ENCODE measurements around the gene VIM.

VIM gene

GRCh38 chr10:17208476-17208875, 19.6 kb upstream of the VIM start:
- TF ChIP-seq SIN3A (IDR thresholded peaks at IDR 0.05; ENCODE audit: borderline replicate concordance, insufficient read depth, low read length) (no peak), FOXP2 (optimal IDR thresholded peaks at IDR 0.05; ENCODE audit: borderline replicate concordance, extremely low read depth, extremely low read length, insufficient read depth) (no peak), TAF1 (IDR thresholded peaks at IDR 0.05; ENCODE audit: borderline replicate concordance, insufficient read depth, low read length) (no peak), REST (IDR thresholded peaks at IDR 0.05; ENCODE audit: insufficient read depth in 1 of 2, low read depth in 2 of 2, low read length in 2 of 2) (no peak), POLR2AphosphoS5 (IDR thresholded peaks at IDR 0.05; ENCODE audit: low read depth, low read length) (no peak)

DNA sequence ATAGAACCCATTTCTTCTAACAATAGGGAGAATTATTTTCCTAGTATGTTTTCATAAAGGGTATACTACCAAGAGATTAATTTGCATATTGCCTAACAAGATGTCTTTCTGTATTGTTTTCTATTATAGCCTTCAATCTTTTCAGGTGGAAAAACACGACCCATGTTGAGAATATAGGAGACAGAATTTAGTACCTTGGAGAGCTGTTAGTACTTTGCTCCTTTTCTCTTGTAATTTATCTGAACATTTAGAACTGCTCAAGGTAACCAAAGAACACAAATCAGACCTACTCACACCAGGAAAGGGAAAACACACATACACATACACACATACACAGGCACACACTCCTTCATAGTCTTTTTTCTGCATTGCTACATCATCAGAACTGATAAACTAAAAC, 18.7 kb upstream of the VIM start:
- TF ChIP-seq REST (IDR thresholded peaks at IDR 0.05; ENCODE audit: insufficient read depth in 1 of 2, low read depth in 2 of 2, low read length in 2 of 2) (no peak), SIN3A (IDR thresholded peaks at IDR 0.05; ENCODE audit: borderline replicate concordance, insufficient read depth, low read length) (no peak), FOXP2 (optimal IDR thresholded peaks at IDR 0.05; ENCODE audit: borderline replicate concordance, extremely low read depth, extremely low read length, insufficient read depth) (no peak), POLR2AphosphoS5 (IDR thresholded peaks at IDR 0.05; ENCODE audit: low read depth, low read length) (no peak), TAF1 (IDR thresholded peaks at IDR 0.05; ENCODE audit: borderline replicate concordance, insufficient read depth, low read length) (no peak)

DNA sequence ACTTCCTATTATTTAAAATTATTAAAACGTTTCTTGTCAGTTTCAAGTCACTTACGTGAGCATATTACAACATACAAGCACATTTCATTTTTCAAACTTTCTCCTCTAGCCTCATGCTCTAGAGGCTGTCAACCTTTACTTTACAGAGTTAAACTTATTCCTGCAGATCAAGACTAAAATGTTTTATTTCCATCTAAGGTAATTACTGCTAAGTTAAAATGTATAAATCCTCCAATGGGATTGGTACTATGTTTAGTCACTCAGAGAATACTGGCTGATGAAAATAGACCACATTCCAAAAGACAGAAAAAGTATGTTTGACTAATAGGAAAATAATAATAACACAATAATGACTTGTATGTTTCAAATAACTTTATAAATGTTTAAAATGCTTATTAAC, 18.2 kb upstream of the VIM start:
- TF ChIP-seq FOXP2 (optimal IDR thresholded peaks at IDR 0.05; ENCODE audit: borderline replicate concordance, extremely low read depth, extremely low read length, insufficient read depth) (no peak), TAF1 (IDR thresholded peaks at IDR 0.05; ENCODE audit: borderline replicate concordance, insufficient read depth, low read length) (no peak), SIN3A (IDR thresholded peaks at IDR 0.05; ENCODE audit: borderline replicate concordance, insufficient read depth, low read length) (no peak), POLR2AphosphoS5 (IDR thresholded peaks at IDR 0.05; ENCODE audit: low read depth, low read length) (no peak), REST (IDR thresholded peaks at IDR 0.05; ENCODE audit: insufficient read depth in 1 of 2, low read depth in 2 of 2, low read length in 2 of 2) (no peak)

DNA sequence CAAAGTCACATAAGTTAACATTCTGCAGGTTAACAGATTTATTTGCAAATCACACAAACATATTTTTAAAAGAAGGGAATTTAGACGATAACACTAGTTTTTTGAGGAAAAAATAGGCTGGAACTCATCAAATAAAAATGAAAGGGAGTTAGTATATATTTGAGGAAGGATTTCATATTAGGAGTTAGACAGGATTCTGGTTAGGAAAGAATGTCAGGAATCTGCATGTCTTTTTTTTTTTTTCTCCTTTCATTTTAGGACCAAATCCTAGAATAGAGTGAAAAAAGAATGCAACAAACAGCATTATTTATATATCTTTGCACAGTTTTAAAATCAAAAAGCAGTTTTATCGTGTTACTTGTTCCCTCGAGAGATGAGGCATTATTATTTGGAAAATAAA, 17.7 kb upstream of the VIM start:
- TF ChIP-seq FOXP2 (optimal IDR thresholded peaks at IDR 0.05; ENCODE audit: borderline replicate concordance, extremely low read depth, extremely low read length, insufficient read depth) (no peak), POLR2AphosphoS5 (IDR thresholded peaks at IDR 0.05; ENCODE audit: low read depth, low read length) (no peak), TAF1 (IDR thresholded peaks at IDR 0.05; ENCODE audit: borderline replicate concordance, insufficient read depth, low read length) (no peak), SIN3A (IDR thresholded peaks at IDR 0.05; ENCODE audit: borderline replicate concordance, insufficient read depth, low read length) (no peak), REST (IDR thresholded peaks at IDR 0.05; ENCODE audit: insufficient read depth in 1 of 2, low read depth in 2 of 2, low read length in 2 of 2) (no peak)

DNA sequence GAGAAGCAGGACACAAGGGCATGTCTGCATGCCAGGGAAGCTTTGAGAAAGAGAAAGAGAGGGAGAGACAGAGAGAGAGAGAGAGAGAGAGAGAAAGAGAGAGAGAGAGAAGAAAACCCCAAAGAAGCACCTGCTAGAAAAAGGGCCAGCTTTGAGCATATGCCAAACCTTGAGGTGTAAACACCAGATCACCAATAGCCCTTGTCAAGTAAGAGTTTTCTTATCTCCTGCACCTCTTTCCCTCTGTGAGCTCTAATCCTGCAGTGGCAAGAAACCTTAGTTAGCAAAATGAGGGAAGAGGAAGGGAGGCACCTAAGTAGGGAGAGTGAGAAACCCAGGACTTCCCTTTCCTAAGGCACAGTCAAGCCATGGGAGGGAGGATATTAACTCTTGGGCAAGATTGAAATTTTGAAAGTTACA, 15.2 kb upstream of the VIM start:
- no peak for TF ChIP-seq POLR2AphosphoS5 (IDR thresholded peaks at IDR 0.05; ENCODE audit: low read depth, low read length)
- TF ChIP-seq TAF1 (IDR thresholded peaks at IDR 0.05; ENCODE audit: borderline replicate concordance, insufficient read depth, low read length): no peak
- TF ChIP-seq FOXP2 (optimal IDR thresholded peaks at IDR 0.05; ENCODE audit: borderline replicate concordance, extremely low read depth, extremely low read length, insufficient read depth): no peak
- no peak for TF ChIP-seq SIN3A (IDR thresholded peaks at IDR 0.05; ENCODE audit: borderline replicate concordance, insufficient read depth, low read length)
- TF ChIP-seq REST (IDR thresholded peaks at IDR 0.05; ENCODE audit: insufficient read depth in 1 of 2, low read depth in 2 of 2, low read length in 2 of 2): no peak

All from PFSK-1 (cell line).